ENCODE measurements around the gene WNT3A.

Gene WNT3A

DNA sequence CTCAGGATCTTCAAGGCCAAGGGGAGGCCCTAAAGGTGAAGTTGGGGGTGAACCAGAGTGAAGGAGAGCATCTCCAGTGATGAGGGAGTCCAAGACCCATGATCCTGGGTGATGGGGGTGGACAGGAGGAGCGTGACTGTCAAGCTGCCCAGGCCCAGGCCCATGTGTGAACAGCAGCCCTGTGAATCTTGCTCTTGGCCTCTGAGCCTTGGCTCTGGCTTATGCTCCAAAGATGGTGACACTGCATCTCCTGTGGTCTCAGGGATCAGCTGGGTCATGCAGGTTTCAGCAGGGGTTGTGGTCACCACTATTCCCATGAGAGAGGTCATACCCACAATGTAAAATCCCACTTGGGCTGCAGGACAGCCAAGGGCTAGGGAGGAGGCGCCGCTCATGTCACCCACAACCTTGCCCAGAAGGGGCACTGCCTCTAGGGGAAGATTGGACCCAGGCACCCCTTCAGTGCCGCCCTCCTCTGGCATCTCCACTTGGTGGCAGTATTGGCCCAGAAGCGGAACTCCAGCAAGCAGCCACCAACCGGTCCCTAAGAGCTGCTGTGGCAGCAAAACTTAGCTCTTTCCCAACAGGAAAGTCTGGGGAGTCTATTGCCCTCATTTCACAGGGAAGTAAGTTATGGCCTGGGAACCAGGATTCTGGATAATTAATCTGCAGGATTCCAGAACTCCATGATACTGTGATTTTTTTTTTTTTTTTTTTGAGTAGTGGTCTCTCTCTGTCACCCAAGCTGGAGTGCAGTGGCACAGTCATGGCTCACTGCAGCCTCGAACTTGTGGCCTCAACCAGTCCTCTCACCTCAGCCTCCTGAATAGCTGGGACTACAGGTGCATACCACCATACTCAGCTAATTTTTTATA is 7.5 kb upstream of the WNT3A start:
- peak; percentile 59 for DNase-seq (ENCODE audit: low read depth)

GRCh38 chr1:228000416-228000815 is 6.4 kb upstream of the WNT3A start:
- DNase-seq (ENCODE audit: low read depth) = no peak

- no peak for DNase-seq (ENCODE audit: low read depth)
These were observed 5.8 kb upstream of the WNT3A start for GRCh38 chr1:228000836-228001563.

GRCh38 chr1:228001738-228002535 is 4.9 kb upstream of the WNT3A start:
- DNase-seq (ENCODE audit: low read depth) = no peak

DNA sequence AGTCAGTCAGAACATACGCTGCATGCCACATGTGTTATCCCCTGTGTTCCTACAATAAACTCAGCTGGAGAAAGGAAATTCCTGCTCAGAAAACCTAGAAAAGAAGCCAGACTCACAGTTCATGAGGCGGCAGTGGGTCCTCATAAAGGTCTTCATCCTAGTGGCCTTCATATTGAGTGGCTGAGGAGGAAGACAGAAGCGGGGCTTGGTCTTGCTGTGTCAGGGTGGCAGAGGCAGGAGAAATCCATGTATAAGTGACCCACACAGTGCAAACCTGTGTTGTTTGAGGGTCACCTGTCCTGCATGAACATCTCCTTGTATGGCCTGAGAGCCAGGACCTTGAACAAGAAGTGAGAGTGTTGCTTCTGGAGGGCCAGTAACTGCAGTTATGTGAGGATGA is 4.0 kb upstream of the WNT3A start:
- no peak for DNase-seq (ENCODE audit: low read depth)

- DNase-seq (ENCODE audit: low read depth) = no peak
These were observed 3.1 kb upstream of the WNT3A start for GRCh38 chr1:228003461-228004330.

DNA sequence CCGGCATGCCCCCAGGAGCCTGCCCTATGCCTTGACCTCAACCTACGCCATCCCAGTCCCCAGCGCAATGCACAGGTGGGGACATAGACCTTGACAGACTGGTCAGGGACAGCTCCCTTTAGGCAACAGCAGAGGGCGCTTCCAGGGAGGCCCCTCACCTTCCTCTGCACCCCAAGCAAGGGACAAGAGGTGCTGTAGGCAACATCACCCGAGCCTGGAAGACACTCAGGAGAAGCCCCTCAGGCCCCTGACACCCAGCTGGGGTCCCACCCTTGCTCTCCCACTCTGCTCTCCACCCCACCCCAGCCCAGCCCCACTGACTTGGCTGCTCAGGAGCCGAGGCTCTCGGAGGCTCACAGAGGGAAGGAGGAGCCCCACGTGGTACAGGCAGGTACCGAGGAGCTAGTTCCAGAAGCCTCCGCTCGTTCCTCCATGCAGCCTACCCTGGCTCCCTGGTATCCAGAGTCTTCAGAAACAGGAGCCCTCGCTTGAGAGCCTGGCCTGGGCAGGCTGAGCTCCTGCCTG is 2.4 kb upstream of the WNT3A start:
- DNase-seq (ENCODE audit: low read depth) = no peak

GRCh38 chr1:228004856-228005462 is 1.8 kb upstream of the WNT3A start:
- no peak for DNase-seq (ENCODE audit: low read depth)

- no peak for DNase-seq (ENCODE audit: low read depth)
These were observed 1.2 kb upstream of the WNT3A start for GRCh38 chr1:228005511-228006033.

DNA sequence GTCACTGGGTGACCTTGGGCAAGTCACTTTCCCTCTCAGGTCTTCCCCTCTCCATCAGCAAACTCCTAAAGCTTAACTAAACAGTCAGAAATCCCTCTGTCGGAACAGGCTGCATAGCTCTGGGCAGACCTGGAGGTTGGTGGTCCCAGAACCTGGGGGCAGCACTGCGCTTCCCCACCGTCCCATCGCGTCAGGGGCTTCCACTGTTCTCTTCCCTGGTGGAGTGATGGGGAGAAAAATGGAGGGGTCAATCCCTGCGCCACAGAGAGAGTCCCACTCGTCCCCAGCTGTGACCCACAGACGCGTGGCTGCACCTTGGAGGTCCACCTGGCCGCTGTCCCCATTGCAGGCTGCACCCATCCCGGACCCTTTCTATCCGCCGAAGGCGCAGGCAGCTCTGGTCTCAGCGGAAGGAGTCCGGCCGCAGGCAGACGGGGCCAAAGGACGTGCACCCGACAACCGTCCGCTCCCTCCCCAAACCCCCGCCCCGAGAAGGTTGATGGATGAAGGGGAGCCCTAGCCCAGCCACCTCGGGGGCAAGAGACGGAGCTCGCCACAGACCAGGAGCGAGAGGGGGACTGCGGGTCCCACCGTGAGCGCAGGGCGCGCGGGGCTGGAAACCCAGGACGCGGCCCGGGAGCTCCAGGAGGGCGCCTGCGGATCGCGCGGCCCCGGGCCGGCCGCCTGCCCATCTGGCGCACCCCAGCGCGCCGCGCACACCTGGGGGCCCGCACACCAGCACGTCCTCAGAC is 588 bp upstream of the WNT3A start:
- no peak for DNase-seq (ENCODE audit: low read depth)

GRCh38 chr1:228007049-228007800 is 427 bp downstream of the WNT3A start:
- DNase-seq (ENCODE audit: low read depth) = no peak

DNA sequence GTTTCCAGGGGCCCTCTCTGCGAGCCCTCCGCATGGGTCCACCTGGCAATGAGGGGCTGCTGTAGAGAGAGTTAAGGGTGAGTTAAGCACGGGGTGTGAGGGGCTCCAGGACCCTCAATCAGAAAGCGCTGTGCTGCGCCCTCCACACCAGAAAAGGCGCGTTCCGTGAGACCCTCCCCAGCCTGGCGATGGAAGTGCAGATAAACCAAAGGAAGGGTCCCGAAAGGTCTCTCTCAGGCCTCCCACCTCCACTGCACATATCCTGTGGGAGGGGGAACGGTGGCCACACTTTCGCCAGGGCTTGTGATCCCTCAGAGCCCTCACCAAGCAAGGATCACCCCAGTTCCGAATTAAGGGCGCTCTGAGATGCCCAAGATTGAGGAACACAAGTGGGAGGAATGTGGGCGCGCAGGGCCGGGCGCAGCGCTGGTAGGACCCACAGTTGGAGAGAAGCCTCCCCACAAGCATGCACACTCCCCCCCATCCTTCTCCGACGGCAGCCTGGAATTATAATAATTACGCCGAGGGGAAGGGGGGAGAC is 1.1 kb downstream of the WNT3A start:
- DNase-seq (ENCODE audit: low read depth) = no peak

DNA sequence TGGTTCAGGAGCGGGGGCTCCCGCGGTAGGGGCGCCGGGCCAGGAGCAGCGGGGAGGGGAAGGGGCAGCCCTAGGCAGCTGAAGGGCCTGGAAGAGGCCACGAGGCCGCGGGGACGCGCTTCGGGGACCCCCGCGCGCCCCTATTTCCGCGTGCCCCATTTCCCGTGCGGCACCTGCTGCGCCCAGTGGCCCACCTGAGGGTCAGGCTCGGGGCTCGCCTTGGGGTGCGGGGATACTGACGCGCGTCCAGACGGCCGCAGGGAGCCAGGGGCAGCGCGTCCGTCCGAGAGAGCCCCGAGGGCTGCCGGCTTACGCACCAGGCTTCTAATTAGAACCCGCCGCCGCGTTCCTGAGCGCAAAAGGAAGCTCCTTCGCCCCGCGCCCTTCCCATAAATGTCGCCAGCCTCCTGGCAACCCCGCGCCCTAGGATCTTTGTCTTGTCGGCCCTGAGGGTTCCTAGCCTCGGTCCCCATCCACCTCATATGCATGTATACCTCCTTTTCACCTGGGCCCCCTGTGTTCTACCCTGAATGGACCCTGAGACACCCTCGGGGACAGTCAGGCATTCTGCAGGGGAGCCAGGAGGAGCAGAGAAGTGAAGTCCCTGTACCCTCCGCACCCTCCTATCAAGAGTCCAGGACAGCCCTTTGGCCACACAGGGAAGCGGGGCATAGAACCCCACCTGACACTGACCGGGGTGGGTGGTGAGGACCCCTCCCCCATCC is 1.8 kb downstream of the WNT3A start:
- DNase-seq (ENCODE audit: low read depth) = no peak

DNA sequence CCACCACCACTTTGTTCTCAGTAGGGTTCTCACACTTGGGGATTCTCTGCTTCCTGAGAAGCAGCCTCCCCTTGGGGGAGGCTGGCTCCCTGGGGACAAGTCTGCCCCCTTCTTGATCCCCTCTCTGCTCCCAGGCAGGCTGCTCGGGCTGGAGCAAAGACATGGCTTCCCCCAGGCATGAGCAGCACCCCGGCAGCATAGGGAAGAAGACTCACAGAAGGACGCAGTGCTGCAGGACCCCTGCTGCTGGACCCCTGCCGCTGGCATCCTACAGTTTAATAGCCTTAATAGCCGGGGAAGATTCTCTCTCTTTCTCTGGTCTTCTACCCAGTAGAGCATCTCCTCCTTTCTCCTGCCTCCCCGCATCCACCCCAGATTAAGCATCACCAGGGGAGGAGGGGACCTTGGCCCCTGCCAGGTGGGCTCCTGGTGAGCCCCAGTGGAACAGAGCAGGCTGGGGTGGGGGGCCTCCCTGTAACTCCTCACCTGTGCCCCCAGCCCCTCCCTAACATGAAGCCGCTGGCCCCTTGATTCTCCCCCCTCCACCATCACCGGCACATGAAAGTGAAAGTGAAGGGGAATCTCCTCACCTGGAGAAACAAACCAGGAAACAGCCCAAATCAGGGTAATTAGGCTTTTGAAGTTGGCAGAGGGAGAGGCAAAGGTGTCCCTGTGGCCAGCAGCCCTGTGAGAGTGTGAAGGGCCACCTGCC is 2.5 kb downstream of the WNT3A start:
- no peak for DNase-seq (ENCODE audit: low read depth)

- DNase-seq (ENCODE audit: low read depth) = no peak
These were observed 3.3 kb downstream of the WNT3A start for GRCh38 chr1:228009828-228010775.

GRCh38 chr1:228010921-228011320 is 4.1 kb downstream of the WNT3A start:
- DNase-seq (ENCODE audit: low read depth) = no peak
